VCaP (cell line): ENCODE data around the gene ATP1A4.

Source experiments
- H3K27ac ChIP-seq: fragments of 450-650 bp; 2 replicates; pipeline ENCODE4 v1.5.1; 2017
- CTCF ChIP-seq: fragments of 450-650 bp; conservative IDR thresholded peaks from 2 replicates; pipeline ENCODE4 v1.5.1; 2017; ENCODE audit warnings: mild to moderate bottlenecking, moderate library complexity

Gene ATP1A4

DNA sequence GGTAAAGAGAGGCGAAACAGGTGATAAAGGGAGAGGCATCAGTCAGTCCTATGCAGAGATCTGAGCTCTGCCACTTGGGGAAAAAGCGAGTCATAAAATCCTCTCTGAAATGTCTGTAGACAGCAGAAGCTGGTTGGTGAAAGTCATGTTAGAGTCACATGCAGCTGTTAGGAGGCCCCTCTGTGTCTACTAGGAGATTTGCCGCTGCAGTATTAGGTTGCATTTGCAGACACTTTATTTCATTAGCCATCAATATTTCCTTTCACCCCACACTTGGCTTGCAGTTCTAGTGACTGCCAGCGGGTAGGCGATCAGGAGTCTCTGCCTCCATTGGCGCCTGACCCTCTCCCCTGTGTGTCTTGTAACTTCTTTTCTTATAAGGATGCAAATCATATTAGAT, 16.2 kb downstream of the ATP1A4 start:
- no peak overlapping the region for H3K27ac ChIP-seq
- TF ChIP-seq CTCF: no peak

GRCh38 chr1:160168016-160168415, 16.6 kb downstream of the ATP1A4 start:
- TF ChIP-seq CTCF: no peak
- no peak overlapping the region for H3K27ac ChIP-seq

GRCh38 chr1:160168609-160169369, 17.4 kb downstream of the ATP1A4 start:
- H3K27ac ChIP-seq: no peak overlapping the region
- no peak for TF ChIP-seq CTCF

- TF ChIP-seq CTCF: no peak
Measured at GRCh38 chr1:160169553-160170399, 18.4 kb downstream of the ATP1A4 start.

GRCh38 chr1:160171354-160171753, 20.0 kb downstream of the ATP1A4 start:
- no peak overlapping the region for H3K27ac ChIP-seq
- no peak for TF ChIP-seq CTCF

More at GRCh38 chr1:160169553-160170399, 18.4 kb downstream of the ATP1A4 start:
- H3K27ac ChIP-seq: no peak overlapping the region

- no peak overlapping the region for H3K27ac ChIP-seq
- no peak for TF ChIP-seq CTCF
Measured at GRCh38 chr1:160171980-160172379, 20.6 kb downstream of the ATP1A4 start.

- H3K27ac ChIP-seq: no peak overlapping the region
- no peak for TF ChIP-seq CTCF
Measured at GRCh38 chr1:160177231-160177630, 25.8 kb downstream of the ATP1A4 start.
